Neural cell (in vitro differentiated cells): ENCODE data around the gene NPNT. TPM values are rescaled to one million over a fixed set of nuclear protein-coding genes. Genes with fewer than 3 reads are reported as not detected.
"Not testable (repeated sequence)": the region's sequence is repeated elsewhere in the genome, so short reads cannot be mapped to it uniquely, and the experiment has no call there.

Experiments
- H2AFZ ChIP-seq: fragments of 200-600, 300-800 bp; sonication (generic), shearing (Covaris generic); 2 replicates; pipeline ENCODE4 v1.6.0; 2014; ENCODE audit warnings: low read depth, mild to moderate bottlenecking, antibody characterized with exemption, low read length, moderate library complexity
- H3F3A ChIP-seq: fragments of 200-600 bp; shearing (Covaris generic); 2 replicates; pipeline ENCODE4 v1.6.1; 2016; ENCODE audit warnings: mild to moderate bottlenecking, moderate library complexity, mixed read lengths, antibody characterized with exemption, low read length; ENCODE audit not compliant: insufficient read depth, poor library complexity, severe bottlenecking
- H3K27ac ChIP-seq: fragments of 200-600, 300-800 bp; sonication (generic), shearing (Covaris generic); 2 replicates; pipeline ENCODE4 v1.5.1; 2014; ENCODE audit warnings: mild to moderate bottlenecking, low read length, moderate library complexity
- H3K27me3 ChIP-seq: fragments of 300-800, 200-600 bp; sonication (generic), shearing (Covaris generic); 2 replicates; pipeline ENCODE4 v1.6.0; 2014; ENCODE audit warnings: mild to moderate bottlenecking, low read depth, low read length, moderate library complexity; ENCODE audit not compliant: insufficient read depth
- H3K36me3 ChIP-seq: fragments of 300-800, 200-600 bp; sonication (generic), shearing (Covaris generic); 2 replicates; pipeline ENCODE4 v1.5.1; 2014; ENCODE audit warnings: mild to moderate bottlenecking, antibody characterized with exemption, low read length, moderate library complexity; ENCODE audit not compliant: insufficient read depth
- H3K4me2 ChIP-seq: fragments of 300-800, 200-600 bp; sonication (generic), shearing (Covaris generic); 2 replicates; pipeline ENCODE4 v1.6.0; 2014; ENCODE audit warnings: mild to moderate bottlenecking, low read length
- H3K4me3 ChIP-seq: fragments of 300-800, 200-600 bp; sonication (generic), shearing (Covaris generic); 2 replicates; pipeline ENCODE4 v1.5.1; 2014; ENCODE audit warnings: mild to moderate bottlenecking, low read length, moderate library complexity
- H3K79me2 ChIP-seq: fragments of 200-600 bp; shearing (Covaris generic); replicated peaks from 2 replicates; pipeline ENCODE4 v1.6.0; 2014; ENCODE audit warnings: mild to moderate bottlenecking, low read length, moderate library complexity; ENCODE audit not compliant: insufficient read depth
- H3K9ac ChIP-seq: fragments of 300-800, 200-600 bp; sonication (generic), shearing (Covaris generic); 2 replicates; pipeline ENCODE4 v1.6.1; 2016; ENCODE audit warnings: mild to moderate bottlenecking, low read length, mixed read lengths
- H3K9me2 ChIP-seq: fragments of 200-600 bp; shearing (Covaris generic); 2 replicates; pipeline ENCODE4 v1.6.1; 2016; ENCODE audit warnings: mild to moderate bottlenecking, low read length, mixed read lengths; ENCODE audit not compliant: insufficient read depth
- H3K9me3 ChIP-seq: fragments of 200-600, 300-800 bp; sonication (generic), shearing (Covaris generic); 2 replicates; pipeline ENCODE4 v1.6.1; 2016; ENCODE audit warnings: mild to moderate bottlenecking, mixed run types, low read length, moderate library complexity, mixed read lengths
- H4K20me1 ChIP-seq: fragments of 200-600 bp; shearing (Covaris generic); 2 replicates; pipeline ENCODE4 v1.6.1; 2016; ENCODE audit warnings: mild to moderate bottlenecking, mixed run types; ENCODE audit not compliant: insufficient read depth
- CTCF ChIP-seq: fragments of 450-650 bp; IDR thresholded peaks from 2 replicates; pipeline ENCODE4 v1.5.1; 2014; ENCODE audit warnings: antibody characterized with exemption, mild to moderate bottlenecking, moderate library complexity; ENCODE audit not compliant: poor library complexity, severe bottlenecking
- EP300 ChIP-seq: fragments of 450-650 bp; conservative IDR thresholded peaks from 2 replicates; pipeline ENCODE4 v1.6.1; 2014; ENCODE audit warnings: antibody characterized with exemption, mild to moderate bottlenecking, moderate library complexity; ENCODE audit not compliant: poor library complexity, severe bottlenecking
- EZH2 ChIP-seq: fragments of 200-600, 300-800 bp; shearing (Covaris generic), sonication (generic); IDR thresholded peaks from 2 replicates; pipeline ENCODE4 v1.6.1; 2014; ENCODE audit warnings: antibody characterized with exemption, low read length, borderline replicate concordance, mild to moderate bottlenecking; ENCODE audit not compliant: insufficient read depth, poor library complexity, severe bottlenecking
- MXI1 ChIP-seq: fragments of 450-650 bp; conservative IDR thresholded peaks from 2 replicates; pipeline ENCODE4 v1.6.1; 2014; ENCODE audit warnings: antibody characterized with exemption, mild to moderate bottlenecking; ENCODE audit not compliant: poor library complexity, severe bottlenecking
- POLR2AphosphoS5 ChIP-seq: IDR thresholded peaks from 2 replicates; pipeline ENCODE4 v1.6.1; 2012
- RAD21 ChIP-seq: fragments of 450-650 bp; conservative IDR thresholded peaks from 2 replicates; pipeline ENCODE4 v1.6.1; 2014; ENCODE audit warnings: antibody characterized with exemption, mild to moderate bottlenecking, moderate library complexity
- REST ChIP-seq: IDR thresholded peaks from 2 replicates; pipeline ENCODE4 v1.6.1; 2012; ENCODE audit warnings: borderline replicate concordance
- SMC3 ChIP-seq: fragments of 450-650 bp; conservative IDR thresholded peaks from 2 replicates; pipeline ENCODE4 v1.6.1; 2014; ENCODE audit warnings: antibody characterized with exemption, mild to moderate bottlenecking, moderate library complexity; ENCODE audit not compliant: poor library complexity
- TAF1 ChIP-seq: IDR thresholded peaks from 2 replicates; pipeline ENCODE4 v1.6.1; 2012; ENCODE audit warnings: low read depth
- polyA plus RNA-seq: library from polyadenylated mRNA; depleted of rRNA; stranded (reverse); fragments of >200 nt; gene quantifications from 2 replicates; pipeline ENCODE4 v1.2.3, GENCODE V29; 2014

The NPNT gene
- polyA plus RNA-seq, 1 donor from 2014 or later = 2.6 TPM

GRCh38 chr4:105851196-105851595 is 44.1 kb upstream of the NPNT start:
- no peak overlapping the region for H2AFZ ChIP-seq
- no peak for TF ChIP-seq EZH2
- TF ChIP-seq RAD21 = no peak
- no peak for TF ChIP-seq TAF1
- TF ChIP-seq POLR2AphosphoS5 = no peak
- TF ChIP-seq MXI1 = no peak
- TF ChIP-seq EP300 = no peak
- no peak for TF ChIP-seq REST
- TF ChIP-seq CTCF = no peak
- no peak for TF ChIP-seq SMC3
- no peaks in the 10 kb centered on the region for H3K9me3 ChIP-seq
- H3K9ac ChIP-seq = no peak overlapping the region
- no peaks in the 10 kb centered on the region for H3K36me3 ChIP-seq
- no peaks in the 10 kb centered on the region for H3K27me3 ChIP-seq
- no peak overlapping the region for H3K4me3 ChIP-seq
- H3K27ac ChIP-seq = no peak overlapping the region
- H3K79me2 ChIP-seq = no peaks in the 10 kb centered on the region
- H4K20me1 ChIP-seq = no peaks in the 10 kb centered on the region
- no peaks in the 10 kb centered on the region for H3F3A ChIP-seq
- no peaks in the 10 kb centered on the region for H3K9me2 ChIP-seq
- H3K4me2 ChIP-seq = no peak overlapping the region

- H3K9me2 ChIP-seq, H2AFZ ChIP-seq, H4K20me1 ChIP-seq, H3K27ac ChIP-seq, H3K4me3 ChIP-seq, H3F3A ChIP-seq, H3K4me2 ChIP-seq, H3K79me2 ChIP-seq, H3K27me3 ChIP-seq, H3K9me3 ChIP-seq, H3K36me3 ChIP-seq, H3K9ac ChIP-seq: not testable (repeated sequence)
These were observed 43.0 kb upstream of the NPNT start for GRCh38 chr4:105852230-105852629.

- Histone ChIP-seq H3K79me2 (no peaks in the 10 kb centered on the region), H3F3A (no peaks in the 10 kb centered on the region), H3K9me3 (no peaks in the 10 kb centered on the region), H3K27me3 (no peaks in the 10 kb centered on the region), H3K4me2 (no peak overlapping the region), H2AFZ (no peak overlapping the region), H4K20me1 (no peaks in the 10 kb centered on the region), H3K27ac (no peak overlapping the region), H3K9me2 (no peaks in the 10 kb centered on the region), H3K4me3 (no peak overlapping the region), H3K9ac (no peak overlapping the region), H3K36me3 (no peaks in the 10 kb centered on the region)
- TF ChIP-seq RAD21 = no peak
- no peak for TF ChIP-seq POLR2AphosphoS5
- no peak for TF ChIP-seq EZH2
- TF ChIP-seq EP300 = no peak
- no peak for TF ChIP-seq TAF1
- no peak for TF ChIP-seq MXI1
- TF ChIP-seq REST = no peak
- no peak for TF ChIP-seq CTCF
- no peak for TF ChIP-seq SMC3
These were observed 36.7 kb upstream of the NPNT start for GRCh38 chr4:105858466-105859040.
